ENCODE data around the gene RSRC1. TPM values are rescaled to one million over a fixed set of nuclear protein-coding genes. Genes with fewer than 3 reads are reported as not detected.
"Not testable (repeated sequence)": the region's sequence is repeated elsewhere in the genome, so short reads cannot be mapped to it uniquely, and the experiment has no call there.

Gene RSRC1
- total RNA-seq, 4 donors from 2014 or later, result 23.5 to 31.8 (median 26.6) TPM

GRCh38 chr3:158508481-158508880 lies 398.6 kb downstream of the RSRC1 start:
- no peak for TF ChIP-seq POLR2A (IDR thresholded peaks at IDR 0.05)
- no peak for TF ChIP-seq CTCF (IDR thresholded peaks at IDR 0.05)
- 87 to 91% methylated on average over 7 of the region's 7 CpGs for WGBS, 2 donors

GRCh38 chr3:158509891-158510290 lies 400.0 kb downstream of the RSRC1 start:
- TF ChIP-seq POLR2A (IDR thresholded peaks at IDR 0.05), result no peak
- TF ChIP-seq CTCF (IDR thresholded peaks at IDR 0.05), result no peak
- intact Hi-C loops (cut with DNase I; ENCODE audit: low total_unique reads), result no loop called here

More at GRCh38 chr3:158508481-158508880, 398.6 kb downstream of the RSRC1 start:
- no peak for DNase-seq (ENCODE audit: low spot score in 2 of 2)
- no peak overlapping the region for H3K4me3 ChIP-seq (ENCODE audit: low read depth, poor library complexity, severe bottlenecking)
- intact Hi-C loops (cut with DNase I; ENCODE audit: low total_unique reads), result no loop called here

GRCh38 chr3:158516729-158517128 lies 406.8 kb downstream of the RSRC1 start:
- 95 to 98% methylated on average over 17 to 22 of the region's 22 CpGs for WGBS, 2 donors
- not testable (repeated sequence) for DNase-seq (ENCODE audit: low spot score in 2 of 2); H3K4me3 ChIP-seq (ENCODE audit: low read depth, poor library complexity, severe bottlenecking)

More at GRCh38 chr3:158509891-158510290, 400.0 kb downstream of the RSRC1 start:
- no peak overlapping the region for H3K4me3 ChIP-seq (ENCODE audit: low read depth, poor library complexity, severe bottlenecking)
- WGBS, 2 donors, result 80 to 87% methylated on average over 1 of the region's 1 CpG
- no peak for DNase-seq (ENCODE audit: low spot score in 2 of 2)

GRCh38 chr3:158519776-158520175 lies 409.9 kb downstream of the RSRC1 start:
- TF ChIP-seq POLR2A (IDR thresholded peaks at IDR 0.05) (no peak), CTCF (IDR thresholded peaks at IDR 0.05) (no peak)
- DNase-seq (ENCODE audit: low spot score in 2 of 2), result no peak
- intact Hi-C loops (cut with DNase I; ENCODE audit: low total_unique reads), result no loop called here
- WGBS, 2 donors, result 70 to 74% methylated on average over 1 of the region's 1 CpG
- no peak overlapping the region for H3K4me3 ChIP-seq (ENCODE audit: low read depth, poor library complexity, severe bottlenecking)

More at GRCh38 chr3:158516729-158517128, 406.8 kb downstream of the RSRC1 start:
- intact Hi-C loops (cut with DNase I; ENCODE audit: low total_unique reads), result not testable (repeated sequence)

GRCh38 chr3:158520433-158520832 lies 410.5 kb downstream of the RSRC1 start:
- intact Hi-C loops (cut with DNase I; ENCODE audit: low total_unique reads), result no loop called here
- H3K4me3 ChIP-seq (ENCODE audit: low read depth, poor library complexity, severe bottlenecking), result no peak overlapping the region
- TF ChIP-seq POLR2A (IDR thresholded peaks at IDR 0.05), result no peak
- no peak for TF ChIP-seq CTCF (IDR thresholded peaks at IDR 0.05)
- DNase-seq (ENCODE audit: low spot score in 2 of 2), result no peak

GRCh38 chr3:158522221-158523136 lies 412.6 kb downstream of the RSRC1 start:
- no peak for DNase-seq (ENCODE audit: low spot score in 2 of 2)
- intact Hi-C loops (cut with DNase I; ENCODE audit: low total_unique reads), result no loop called here
- H3K4me3 ChIP-seq (ENCODE audit: low read depth, poor library complexity, severe bottlenecking), result no peak overlapping the region
- TF ChIP-seq CTCF (IDR thresholded peaks at IDR 0.05), result no peak
- TF ChIP-seq POLR2A (IDR thresholded peaks at IDR 0.05), result no peak
- WGBS, 2 donors, result 63 to 80% methylated on average over 4 of the region's 4 CpGs
